Lower leg skin (tissue), 4 donors: ENCODE data around the gene ZNF385A. TPM values are rescaled to one million over a fixed set of nuclear protein-coding genes. Genes with fewer than 3 reads are reported as not detected.

Experiments used
- DNase-seq, 2 donors: peaks; one replicate each; pipeline ENCODE4 v3.0.0-alpha.2; 2019; ENCODE audit warnings: low spot score in 2 of 2
- H3K4me3 ChIP-seq: fragments of 200-600 bp; sonication (generic); 2 replicates; pipeline ENCODE4 v1.5.1; 2017; ENCODE audit warnings: mild to moderate bottlenecking, low read depth; ENCODE audit not compliant: poor library complexity, severe bottlenecking
- CTCF ChIP-seq, 3 donors: fragments of 450-650 bp; IDR thresholded peaks; one replicate each; pipeline ENCODE4 v1.5.1; 2016; ENCODE audit warnings: antibody characterized with exemption in 3 of 3, mild to moderate bottlenecking in 3 of 3, moderate library complexity in 2 of 3
- POLR2A ChIP-seq, 2 donors: fragments of 450-650 bp; IDR thresholded peaks; one replicate each; pipeline ENCODE4 v1.6.1; 2016 to 2017; ENCODE audit warnings: antibody characterized with exemption in 2 of 2, mild to moderate bottlenecking in 1 of 2, moderate library complexity in 1 of 2
- WGBS, 2 donors: methylation state at CpG; one replicate each; pipeline ENCODE4 v1.1.5; 2018; 5-methylcytosine and 5-hydroxymethylcytosine counted together
- intact Hi-C: fragments of 100-400 bp; cut with DNase I; formaldehyde crosslinking; loops from one replicate; pipeline ENCODE4 v1.15.0; 2023; ENCODE audit warnings: low total_unique reads
- total RNA-seq, 4 donors: library from RNA; depleted of rRNA; stranded (reverse); fragments of >200 nt; gene quantifications; one replicate each; pipeline ENCODE4 v1.1.0, GENCODE V29; 2016

ZNF385A gene
- total RNA-seq, 4 donors from 2014 or later, result 89.0 to 183 (median 146) TPM

- intact Hi-C loops, result no loop called here
- DNase-seq, result peak in 1 of 2 donors; percentile 74
- 45 to 54% methylated on average over 9 of the region's 9 CpGs for WGBS, 2 donors
- TF ChIP-seq POLR2A (IDR thresholded peaks at IDR 0.05) (no peak), CTCF (IDR thresholded peaks at IDR 0.05) (no peak)
- H3K4me3 ChIP-seq, result no peak overlapping the region
Observed at GRCh38 chr12:54413284-54414190, 29.0 kb upstream of the ZNF385A start.

- TF ChIP-seq POLR2A (IDR thresholded peaks at IDR 0.05) (no peak), CTCF (IDR thresholded peaks at IDR 0.05) (no peak)
- intact Hi-C loops, result no loop called here
- no peak for DNase-seq
- no peak overlapping the region for H3K4me3 ChIP-seq
- 49 to 53% methylated on average over 3 of the region's 3 CpGs for WGBS, 2 donors
Observed at GRCh38 chr12:54412786-54413185, 28.3 kb upstream of the ZNF385A start.

GRCh38 chr12:54412348-54412747 is 27.8 kb upstream of the ZNF385A start:
- no peak for DNase-seq
- no peak overlapping the region for H3K4me3 ChIP-seq
- intact Hi-C loops, result no loop called here
- TF ChIP-seq POLR2A (IDR thresholded peaks at IDR 0.05) (no peak), CTCF (IDR thresholded peaks at IDR 0.05) (no peak)
- WGBS, 2 donors, result 43 to 63% methylated on average over 4 of the region's 4 CpGs

GRCh38 chr12:54411391-54412241 is 27.1 kb upstream of the ZNF385A start:
- peak; percentile 90 to 96 for DNase-seq
- 52 to 53% methylated on average over 7 to 10 of the region's 10 CpGs for WGBS, 2 donors
- TF ChIP-seq CTCF (IDR thresholded peaks at IDR 0.05), result no peak
- TF ChIP-seq POLR2A (IDR thresholded peaks at IDR 0.05), result no peak
- intact Hi-C loops, result no loop called here
- no peak overlapping the region for H3K4me3 ChIP-seq

- intact Hi-C loops, result no loop called here
- TF ChIP-seq POLR2A (IDR thresholded peaks at IDR 0.05) (no peak), CTCF (IDR thresholded peaks at IDR 0.05) (no peak)
- no peak for DNase-seq
- H3K4me3 ChIP-seq, result no peak overlapping the region
- WGBS, 2 donors, result 91 to 93% methylated on average over 8 of the region's 8 CpGs
Observed at GRCh38 chr12:54409267-54409666, 24.7 kb upstream of the ZNF385A start.
